Stimulated activated CD4-positive, alpha-beta T cell treated with anti-CD3 and anti-CD28 coated beads, Interleukin-1b, Interleukin-23, amount 100 ng/mL, for 48 hours (primary cell): Measurements from ENCODE around the gene NMNAT1.
"Not testable (repeated sequence)": the region's sequence is repeated elsewhere in the genome, so short reads cannot be mapped to it uniquely, and the experiment has no call there.

Experiments used
- DNase-seq: peaks from one replicate; pipeline ENCODE4 v3.0.0-alpha.2; 2020

Gene NMNAT1

GRCh38 chr1:9922342-9922741 lies 20.9 kb upstream of the NMNAT1 start:
- DNase-seq, result no peak

- DNase-seq, result no peak
Measured at GRCh38 chr1:9927259-9927658, 16.0 kb upstream of the NMNAT1 start.

- DNase-seq, result no peak
Measured at GRCh38 chr1:9929431-9930385, 13.6 kb upstream of the NMNAT1 start.

- DNase-seq, result no peak
Measured at GRCh38 chr1:9942399-9942938, 806 bp upstream of the NMNAT1 start.

GRCh38 chr1:9946315-9946714 lies 3.0 kb downstream of the NMNAT1 start:
- DNase-seq, result no peak

- DNase-seq, result no peak
Measured at GRCh38 chr1:9957726-9958125, 14.5 kb downstream of the NMNAT1 start.

GRCh38 chr1:9960011-9960410 lies 16.7 kb downstream of the NMNAT1 start:
- no peak for DNase-seq

GRCh38 chr1:9960706-9961562 lies 17.7 kb downstream of the NMNAT1 start:
- no peak for DNase-seq

- DNase-seq, result no peak
Measured at GRCh38 chr1:9984253-9984652, 41.0 kb downstream of the NMNAT1 start.

- no peak for DNase-seq
Measured at GRCh38 chr1:9985001-9985400, 41.7 kb downstream of the NMNAT1 start.

GRCh38 chr1:9989773-9990172 lies 46.5 kb downstream of the NMNAT1 start:
- no peak for DNase-seq

GRCh38 chr1:9990944-9991343 lies 47.7 kb downstream of the NMNAT1 start:
- no peak for DNase-seq

- DNase-seq, result no peak
Measured at GRCh38 chr1:9992910-9993309, 49.6 kb downstream of the NMNAT1 start.

- no peak for DNase-seq
Measured at GRCh38 chr1:9993561-9994075, 50.3 kb downstream of the NMNAT1 start.

- no peak for DNase-seq
Measured at GRCh38 chr1:9996624-9997582, 53.6 kb downstream of the NMNAT1 start, which contains the start of gene RBP7. Gene RBP7, plus strand, starts transcription at chr1:9997228. Its CDS starts 31 bp downstream, at chr1:9997259.

- DNase-seq, result no peak
Measured at GRCh38 chr1:10001016-10001665, 57.9 kb downstream of the NMNAT1 start.

GRCh38 chr1:10005248-10005647 lies 62.0 kb downstream of the NMNAT1 start:
- not testable (repeated sequence) for DNase-seq

GRCh38 chr1:10007169-10007568 lies 63.9 kb downstream of the NMNAT1 start:
- no peak for DNase-seq

- no peak for DNase-seq
Measured at GRCh38 chr1:10014016-10014415, 70.7 kb downstream of the NMNAT1 start.

- DNase-seq, result no peak
Measured at GRCh38 chr1:10019561-10019960, 76.3 kb downstream of the NMNAT1 start.

GRCh38 chr1:10020086-10020485 lies 76.8 kb downstream of the NMNAT1 start:
- DNase-seq, result no peak
